Measurements from ENCODE around the gene DRD4. TPM values are rescaled to one million over a fixed set of nuclear protein-coding genes. Genes with fewer than 3 reads are reported as not detected.

The DRD4 gene
- total and polyA plus RNA-seq, 10 of the 15 experiments (the other 5 are each of a cell fraction or from before 2014, with no cell fraction given) = not detected

GRCh38 chr11:646214-646613 lies 9.1 kb downstream of the DRD4 start:
- FAIRE-seq (no peak), DNase-seq (ENCODE audit: low read depth, low spot score) (no peak), ATAC-seq (no peak; the same call in 2 of the 3 replicates)
- Histone ChIP-seq H4K20me1 (ENCODE audit: control insufficient read depth, insufficient read depth) (no peaks in the 10 kb centered on the region), H3K36me3 (ENCODE audit: control insufficient read depth in 2 of 2, insufficient read depth in 2 of 2, low read length in 1 of 2) (peaks cover 2 to 3% of the 10 kb centered on the region in 2 experiments; a peak in 3 of 4 replicates), H3K27me3 (replicated peaks in 1 of 2; ENCODE audit: control insufficient read depth in 2 of 2, insufficient read depth in 2 of 2, low read length in 1 of 2) (no peaks in the 10 kb centered on the region), H3K4me3 (no peak overlapping the region), H3K79me2 (ENCODE audit: control insufficient read depth, insufficient read depth, low read length) (no peaks in the 10 kb centered on the region), H3K27ac (ENCODE audit: control insufficient read depth, insufficient read depth) (peak overlapping the region; percentile 37), H3K9me3 (replicated peaks; ENCODE audit: control insufficient read depth, insufficient read depth, low read length) (no peaks in the 10 kb centered on the region), H3K4me1 (ENCODE audit: control insufficient read depth, insufficient read depth, low read length) (peaks cover 13% of the 10 kb centered on the region), H3K4me2 (ENCODE audit: control insufficient read depth, insufficient read depth) (no peak overlapping the region), H2AFZ (ENCODE audit: control insufficient read depth, low read depth, low read length) (no peak overlapping the region), H3K9ac (ENCODE audit: control insufficient read depth, insufficient read depth, low read length) (no peak overlapping the region)
- in situ Hi-C loops (cut with MboI) (no loop called here), intact Hi-C loops (cut with micrococcal nuclease; ENCODE audit: unreplicated experiment) (no loop called here)
- POLR2A ChIA-PET = interaction anchor here (0.7 kb wide), 1 partner anchor 98 kb away, joined by 3 read pairs; no protein-coding TSS in a partner anchor
- 78% methylated on average over 13 of the region's 14 CpGs for WGBS (ENCODE audit: insufficient coverage, insufficient replicate concordance, low lambda C conversion rate, missing lambda C conversion rate)
- SMC1A ChIA-PET (ENCODE audit: uncharacterized antibody, unreplicated experiment) = no interaction called here
- CTCF ChIA-PET = no interaction called here
- BruUV-seq (replicated peaks) = no TSS peak
- RAD21 ChIA-PET (ENCODE audit: unreplicated experiment) = no interaction called here
- TF ChIP-seq, protein P1, sequence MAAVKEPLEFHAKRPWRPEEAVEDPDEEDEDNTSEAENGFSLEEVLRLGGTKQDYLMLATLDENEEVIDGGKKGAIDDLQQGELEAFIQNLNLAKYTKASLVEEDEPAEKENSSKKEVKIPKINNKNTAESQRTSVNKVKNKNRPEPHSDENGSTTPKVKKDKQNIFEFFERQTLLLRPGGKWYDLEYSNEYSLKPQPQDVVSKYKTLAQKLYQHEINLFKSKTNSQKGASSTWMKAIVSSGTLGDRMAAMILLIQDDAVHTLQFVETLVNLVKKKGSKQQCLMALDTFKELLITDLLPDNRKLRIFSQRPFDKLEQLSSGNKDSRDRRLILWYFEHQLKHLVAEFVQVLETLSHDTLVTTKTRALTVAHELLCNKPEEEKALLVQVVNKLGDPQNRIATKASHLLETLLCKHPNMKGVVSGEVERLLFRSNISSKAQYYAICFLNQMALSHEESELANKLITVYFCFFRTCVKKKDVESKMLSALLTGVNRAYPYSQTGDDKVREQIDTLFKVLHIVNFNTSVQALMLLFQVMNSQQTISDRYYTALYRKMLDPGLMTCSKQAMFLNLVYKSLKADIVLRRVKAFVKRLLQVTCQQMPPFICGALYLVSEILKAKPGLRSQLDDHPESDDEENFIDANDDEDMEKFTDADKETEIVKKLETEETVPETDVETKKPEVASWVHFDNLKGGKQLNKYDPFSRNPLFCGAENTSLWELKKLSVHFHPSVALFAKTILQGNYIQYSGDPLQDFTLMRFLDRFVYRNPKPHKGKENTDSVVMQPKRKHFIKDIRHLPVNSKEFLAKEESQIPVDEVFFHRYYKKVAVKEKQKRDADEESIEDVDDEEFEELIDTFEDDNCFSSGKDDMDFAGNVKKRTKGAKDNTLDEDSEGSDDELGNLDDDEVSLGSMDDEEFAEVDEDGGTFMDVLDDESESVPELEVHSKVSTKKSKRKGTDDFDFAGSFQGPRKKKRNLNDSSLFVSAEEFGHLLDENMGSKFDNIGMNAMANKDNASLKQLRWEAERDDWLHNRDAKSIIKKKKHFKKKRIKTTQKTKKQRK (IDR thresholded peaks at IDR 0.05; ENCODE audit: low read depth, low read length) = no peak
- TF ChIP-seq BHLHE40 (IDR thresholded peaks at IDR 0.05; ENCODE audit: borderline replicate concordance in 1 of 2, low read depth in 2 of 2, low read length in 1 of 2) (no peak), EED (IDR thresholded peaks at IDR 0.05; ENCODE audit: low read depth) (no peak), CEBPB (IDR thresholded peaks at IDR 0.05; ENCODE audit: borderline replicate concordance in 1 of 2, low read depth in 2 of 2, low read length in 2 of 2) (no peak), EGR1 (IDR thresholded peaks at IDR 0.05; ENCODE audit: borderline replicate concordance in 1 of 2, low read depth in 2 of 2, low read length in 2 of 2) (no peak), MEF2A (IDR thresholded peaks at IDR 0.05; ENCODE audit: insufficient read depth, low read depth, low read length) (no peak), KDM1A (IDR thresholded peaks at IDR 0.05; ENCODE audit: borderline replicate concordance) (no peak), TAF1 (IDR thresholded peaks at IDR 0.05; ENCODE audit: borderline replicate concordance, low read depth, low read length) (no peak), PML (IDR thresholded peaks at IDR 0.05; ENCODE audit: low read length) (no peak), ZBTB11 (CRISPR knock-in tag; IDR thresholded peaks at IDR 0.05) (no peak), SREBF2 (IDR thresholded peaks at IDR 0.05; ENCODE audit: low read length) (no peak)
- TF ChIP-seq, protein P2, sequence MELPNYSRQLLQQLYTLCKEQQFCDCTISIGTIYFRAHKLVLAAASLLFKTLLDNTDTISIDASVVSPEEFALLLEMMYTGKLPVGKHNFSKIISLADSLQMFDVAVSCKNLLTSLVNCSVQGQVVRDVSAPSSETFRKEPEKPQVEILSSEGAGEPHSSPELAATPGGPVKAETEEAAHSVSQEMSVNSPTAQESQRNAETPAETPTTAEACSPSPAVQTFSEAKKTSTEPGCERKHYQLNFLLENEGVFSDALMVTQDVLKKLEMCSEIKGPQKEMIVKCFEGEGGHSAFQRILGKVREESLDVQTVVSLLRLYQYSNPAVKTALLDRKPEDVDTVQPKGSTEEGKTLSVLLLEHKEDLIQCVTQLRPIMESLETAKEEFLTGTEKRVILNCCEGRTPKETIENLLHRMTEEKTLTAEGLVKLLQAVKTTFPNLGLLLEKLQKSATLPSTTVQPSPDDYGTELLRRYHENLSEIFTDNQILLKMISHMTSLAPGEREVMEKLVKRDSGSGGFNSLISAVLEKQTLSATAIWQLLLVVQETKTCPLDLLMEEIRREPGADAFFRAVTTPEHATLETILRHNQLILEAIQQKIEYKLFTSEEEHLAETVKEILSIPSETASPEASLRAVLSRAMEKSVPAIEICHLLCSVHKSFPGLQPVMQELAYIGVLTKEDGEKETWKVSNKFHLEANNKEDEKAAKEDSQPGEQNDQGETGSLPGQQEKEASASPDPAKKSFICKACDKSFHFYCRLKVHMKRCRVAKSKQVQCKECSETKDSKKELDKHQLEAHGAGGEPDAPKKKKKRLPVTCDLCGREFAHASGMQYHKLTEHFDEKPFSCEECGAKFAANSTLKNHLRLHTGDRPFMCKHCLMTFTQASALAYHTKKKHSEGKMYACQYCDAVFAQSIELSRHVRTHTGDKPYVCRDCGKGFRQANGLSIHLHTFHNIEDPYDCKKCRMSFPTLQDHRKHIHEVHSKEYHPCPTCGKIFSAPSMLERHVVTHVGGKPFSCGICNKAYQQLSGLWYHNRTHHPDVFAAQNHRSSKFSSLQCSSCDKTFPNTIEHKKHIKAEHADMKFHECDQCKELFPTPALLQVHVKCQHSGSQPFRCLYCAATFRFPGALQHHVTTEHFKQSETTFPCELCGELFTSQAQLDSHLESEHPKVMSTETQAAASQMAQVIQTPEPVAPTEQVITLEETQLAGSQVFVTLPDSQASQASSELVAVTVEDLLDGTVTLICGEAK (IDR thresholded peaks at IDR 0.05; ENCODE audit: borderline replicate concordance) = no peak
